Raji (cell line): ENCODE measurements around the gene CPM.

Experiments
- POLR2A ChIP-seq: IDR thresholded peaks from 2 replicates; pipeline ENCODE4 v1.6.1; 2011; ENCODE audit warnings: low read depth, low read length, control low read depth; ENCODE audit not compliant: insufficient read depth

Gene CPM

DNA sequence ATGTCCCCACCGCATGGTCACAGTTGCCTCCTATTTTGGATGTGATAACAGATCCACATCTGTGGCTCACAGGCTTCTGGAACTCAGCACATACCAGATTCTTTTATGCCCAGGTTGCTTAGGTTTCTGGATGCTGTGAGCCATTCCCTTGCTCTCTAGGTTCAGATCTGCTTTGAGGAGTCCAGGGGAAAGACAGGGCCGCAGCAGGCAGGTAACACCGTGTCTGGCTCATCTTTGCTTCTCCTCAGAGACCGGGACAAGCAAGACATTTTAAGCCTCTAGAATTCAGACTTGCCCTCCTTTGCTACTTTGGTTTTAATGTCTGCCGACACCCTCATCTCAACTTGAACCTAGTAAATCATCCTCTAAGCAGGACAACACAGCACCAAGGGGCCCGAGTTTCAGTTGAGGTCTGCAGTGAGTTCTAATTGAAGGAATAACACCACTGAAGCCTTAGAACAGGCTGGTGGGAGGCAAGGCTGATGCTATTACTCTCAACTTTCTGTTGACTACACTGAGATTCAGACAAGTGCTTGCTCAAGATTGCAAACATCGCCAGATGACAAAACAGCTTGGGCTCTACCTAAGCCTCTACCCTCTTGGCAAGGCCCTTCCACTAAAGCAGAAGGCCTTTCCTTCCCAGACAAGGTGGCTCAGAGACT lies 69.7 kb downstream of the CPM start:
- TF ChIP-seq POLR2A, result no peak

DNA sequence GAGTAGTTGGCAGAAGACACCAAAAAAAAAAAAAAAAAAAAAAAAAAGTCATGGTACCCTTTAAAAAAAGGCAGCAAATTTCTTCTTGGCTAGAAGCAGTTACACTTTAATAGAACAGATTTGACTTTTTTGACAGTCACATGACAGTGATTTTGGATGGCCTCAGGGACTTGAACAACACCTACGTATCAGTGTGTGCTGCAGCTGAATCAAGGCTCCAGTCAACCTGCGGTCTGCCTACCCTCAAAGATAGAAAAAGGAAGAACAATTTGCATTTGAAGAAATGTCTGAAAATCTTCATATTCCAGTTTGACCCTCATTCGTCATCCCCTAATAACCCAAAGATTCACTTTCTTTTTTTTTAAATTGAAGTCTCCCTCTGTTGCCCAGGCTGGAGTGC lies 71.1 kb downstream of the CPM start:
- TF ChIP-seq POLR2A, result no peak

DNA sequence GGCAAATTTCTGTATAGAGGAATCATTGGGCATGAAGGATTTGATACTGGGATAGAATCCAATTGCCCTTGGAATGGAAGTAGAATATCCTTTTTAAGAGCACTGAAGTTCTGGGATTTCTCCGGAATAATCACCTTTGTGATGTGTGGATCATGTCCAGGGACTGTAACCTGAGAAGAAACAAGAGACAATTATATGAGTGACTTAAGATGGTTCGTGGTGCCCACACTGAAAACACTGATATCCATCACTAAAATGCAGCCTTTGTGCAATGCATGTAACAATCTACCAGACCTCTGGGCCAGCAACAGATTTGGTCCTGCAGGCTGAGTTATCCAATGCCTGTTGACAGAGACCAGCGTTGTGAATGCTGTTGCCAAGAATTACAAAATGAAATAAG lies 76.5 kb downstream of the CPM start:
- TF ChIP-seq POLR2A, result no peak

- no peak for TF ChIP-seq POLR2A
These were observed 77.2 kb downstream of the CPM start for GRCh38 chr12:68855771-68856170.

- no peak for TF ChIP-seq POLR2A
These were observed 77.9 kb downstream of the CPM start for GRCh38 chr12:68855111-68855510.

- TF ChIP-seq POLR2A, result no peak
These were observed 78.4 kb downstream of the CPM start for GRCh38 chr12:68854554-68854953.

DNA sequence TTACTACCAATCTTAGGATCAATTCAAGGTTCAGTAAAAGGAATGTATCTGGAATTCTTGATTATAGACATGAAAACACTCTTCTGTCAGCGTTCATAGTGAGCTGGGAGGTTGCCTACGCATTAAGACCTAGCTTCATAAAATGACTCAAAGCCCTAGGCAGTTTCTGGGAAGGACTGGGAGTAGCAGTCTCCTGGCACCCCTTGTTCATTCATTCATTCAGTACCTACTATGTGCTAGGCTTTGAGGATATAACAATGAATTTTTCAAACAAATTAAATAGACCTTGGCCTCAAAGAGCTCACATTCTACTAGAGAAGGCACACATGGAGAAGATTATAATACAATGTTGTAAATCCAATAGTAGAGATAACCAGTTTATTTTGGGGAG lies 78.9 kb downstream of the CPM start:
- TF ChIP-seq POLR2A, result no peak

DNA sequence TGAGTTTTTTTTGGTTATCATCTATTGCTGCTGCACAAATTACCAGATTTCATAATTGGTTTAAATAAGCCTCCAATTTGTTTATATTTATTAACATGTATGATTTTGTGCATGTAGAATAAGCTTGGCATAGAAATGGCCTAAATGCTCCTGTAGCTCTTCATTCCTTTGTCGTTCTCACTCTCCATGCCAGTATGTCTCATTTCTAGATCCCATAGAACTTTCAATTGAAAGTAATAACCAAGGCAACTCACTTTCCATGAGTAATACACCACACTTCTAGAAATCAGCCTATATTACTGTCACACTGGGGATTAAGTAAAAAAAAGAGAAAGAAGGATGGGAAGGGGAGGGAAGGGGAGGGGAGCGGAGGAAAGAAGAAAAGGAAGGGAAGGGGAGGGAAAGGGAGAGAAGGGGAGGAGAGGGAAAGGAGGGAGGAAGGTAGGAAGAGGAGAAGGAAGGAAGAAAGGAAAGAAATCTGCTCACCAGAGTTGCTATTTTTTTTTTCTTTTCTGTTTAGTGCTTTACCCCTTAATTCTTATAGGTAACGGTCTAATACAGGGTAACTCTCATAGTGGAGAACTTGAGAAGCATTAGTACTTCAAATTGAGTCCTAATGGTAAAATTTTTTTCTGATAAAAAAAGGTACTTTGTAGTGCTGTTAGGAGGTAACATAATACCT lies 79.4 kb downstream of the CPM start:
- TF ChIP-seq POLR2A, result no peak

DNA sequence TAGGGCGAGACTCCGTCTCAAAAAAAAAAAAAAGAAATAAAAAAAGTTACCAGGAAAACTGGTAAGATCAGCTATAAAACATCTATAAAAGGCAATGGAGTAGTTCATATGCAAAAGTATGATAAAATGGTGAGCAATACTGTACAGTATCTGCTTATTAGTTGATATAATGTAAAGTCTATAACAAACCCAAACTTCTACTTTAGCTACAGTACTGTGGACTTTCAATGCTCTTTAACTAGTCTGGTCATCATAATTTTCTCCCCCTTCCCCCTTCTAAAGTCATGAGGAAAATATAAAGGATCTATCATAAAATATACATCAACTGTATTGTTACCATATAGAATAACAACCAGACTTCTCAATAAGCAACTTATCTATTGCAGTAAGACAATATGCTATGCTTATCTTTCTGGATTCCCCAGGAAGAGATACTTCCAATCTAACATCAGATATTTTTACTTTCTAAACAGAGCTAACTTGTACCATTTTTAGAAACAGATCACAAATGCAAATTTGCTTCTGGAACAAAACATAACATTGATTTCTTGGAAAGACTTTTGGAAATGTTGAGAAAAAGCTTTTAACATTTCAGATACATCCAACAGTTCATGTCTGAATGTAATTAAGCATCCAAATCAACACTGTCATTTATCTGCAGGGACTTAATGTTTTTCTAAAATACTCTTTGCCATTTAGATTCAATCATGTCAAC lies 81.2 kb downstream of the CPM start:
- TF ChIP-seq POLR2A, result no peak

- TF ChIP-seq POLR2A, result no peak
These were observed 82.6 kb downstream of the CPM start for GRCh38 chr12:68850390-68850789.

GRCh38 chr12:68846811-68847210 lies 86.2 kb downstream of the CPM start:
- TF ChIP-seq POLR2A, result no peak

GRCh38 chr12:68844788-68845695 lies 87.9 kb downstream of the CPM start:
- no peak for TF ChIP-seq POLR2A

GRCh38 chr12:68844318-68844745 lies 88.6 kb downstream of the CPM start:
- TF ChIP-seq POLR2A, result no peak

DNA sequence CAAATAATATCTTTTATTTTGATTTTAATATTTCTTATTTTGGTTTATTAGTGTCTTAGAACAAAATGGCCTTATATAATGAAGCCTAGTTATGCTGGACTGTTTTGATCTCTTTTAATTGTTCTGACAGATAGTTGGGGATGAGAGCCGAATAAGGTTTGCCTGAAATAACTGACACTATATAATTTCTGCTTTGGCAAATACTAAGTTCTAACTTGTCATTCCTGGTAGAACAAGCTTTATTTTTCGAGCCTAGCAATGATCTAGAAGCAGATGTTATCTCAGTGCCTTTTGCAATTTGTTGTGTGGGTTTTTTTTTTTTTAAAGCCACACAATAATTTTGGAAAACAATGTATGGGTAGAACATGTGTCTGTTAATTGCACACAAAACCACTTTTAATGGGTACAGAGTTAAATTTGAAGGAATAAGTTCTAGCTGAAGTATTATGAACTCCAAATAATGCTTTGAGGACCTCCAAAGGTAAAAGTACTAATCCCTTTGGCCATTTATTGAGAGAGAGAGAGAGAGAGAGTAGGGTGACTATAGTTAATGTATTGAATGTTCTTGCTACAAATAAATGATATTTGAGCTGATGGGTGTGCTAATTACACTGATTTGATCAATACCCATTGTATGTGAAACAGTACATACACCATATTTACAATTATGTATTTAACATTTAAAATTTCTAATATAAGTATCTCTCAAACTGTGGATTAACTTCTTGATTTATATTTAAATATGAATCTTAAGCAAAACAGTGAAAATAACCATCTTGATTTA lies 90.0 kb downstream of the CPM start:
- TF ChIP-seq POLR2A, result no peak
